GM19463 (cell line): ENCODE results near the gene RPRML.
A peak's percentile ranks its signal among the peaks of the same experiment; 100 is the strongest.

Source experiments
- ATAC-seq: cut with Tn5 transposase; IDR thresholded peaks from one replicate; pipeline ENCODE4 v1.9.1; 2021; ENCODE audit warnings: mild to moderate bottlenecking, moderate library complexity; ENCODE audit not compliant: unreplicated experiment

RPRML gene

GRCh38 chr17:46948544-46948943 lies 30.5 kb downstream of the RPRML start:
- no peak for ATAC-seq

GRCh38 chr17:46947216-46947615 lies 31.8 kb downstream of the RPRML start:
- no peak for ATAC-seq

GRCh38 chr17:46944931-46945330 lies 34.1 kb downstream of the RPRML start:
- ATAC-seq, result no peak

- ATAC-seq, result no peak
Measured at GRCh38 chr17:46943501-46944393, 35.3 kb downstream of the RPRML start.

- no peak for ATAC-seq
Measured at GRCh38 chr17:46943218-46943500, 35.9 kb downstream of the RPRML start.

- ATAC-seq, result no peak
Measured at GRCh38 chr17:46942441-46943217, 36.4 kb downstream of the RPRML start.

- ATAC-seq, result peak; percentile 47
Measured at GRCh38 chr17:46940692-46941404, 38.2 kb downstream of the RPRML start.

GRCh38 chr17:46935658-46936266 lies 43.3 kb downstream of the RPRML start:
- no peak for ATAC-seq

- no peak for ATAC-seq
Measured at GRCh38 chr17:46931596-46931995, 47.5 kb downstream of the RPRML start.

GRCh38 chr17:46930051-46930450 lies 49.0 kb downstream of the RPRML start:
- no peak for ATAC-seq

GRCh38 chr17:46929413-46929812 lies 49.6 kb downstream of the RPRML start:
- no peak for ATAC-seq

- no peak for ATAC-seq
Measured at GRCh38 chr17:46928467-46929261, 50.4 kb downstream of the RPRML start.
